GM19438 (cell line): Measurements from ENCODE around the gene TMEM208.

Source experiments
- ATAC-seq: cut with Tn5 transposase; IDR thresholded peaks from one replicate; pipeline ENCODE4 v1.9.1; 2021; ENCODE audit warnings: low read depth; ENCODE audit not compliant: unreplicated experiment

TMEM208 gene

DNA sequence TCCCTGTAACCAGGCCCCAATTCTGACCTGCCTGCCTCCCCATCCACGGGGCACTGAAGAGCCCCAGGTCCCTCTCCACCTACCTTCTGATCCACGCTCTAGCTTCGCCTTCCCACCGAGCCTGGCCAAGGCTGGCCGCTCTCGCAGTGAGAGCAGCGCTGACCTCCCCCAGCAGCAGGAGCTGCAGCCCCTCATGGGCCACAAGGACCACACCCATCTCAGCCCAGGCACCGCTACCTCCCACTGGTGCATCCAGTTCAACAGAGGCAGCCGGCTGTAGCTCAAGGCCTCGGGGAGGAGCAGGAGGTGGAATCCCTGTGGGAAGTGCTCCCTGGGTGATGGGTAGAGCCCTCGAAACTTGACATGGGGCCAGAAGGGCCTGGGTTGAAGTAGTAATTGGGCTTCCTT lies 44.0 kb downstream of the TMEM208 start:
- no peak for ATAC-seq

DNA sequence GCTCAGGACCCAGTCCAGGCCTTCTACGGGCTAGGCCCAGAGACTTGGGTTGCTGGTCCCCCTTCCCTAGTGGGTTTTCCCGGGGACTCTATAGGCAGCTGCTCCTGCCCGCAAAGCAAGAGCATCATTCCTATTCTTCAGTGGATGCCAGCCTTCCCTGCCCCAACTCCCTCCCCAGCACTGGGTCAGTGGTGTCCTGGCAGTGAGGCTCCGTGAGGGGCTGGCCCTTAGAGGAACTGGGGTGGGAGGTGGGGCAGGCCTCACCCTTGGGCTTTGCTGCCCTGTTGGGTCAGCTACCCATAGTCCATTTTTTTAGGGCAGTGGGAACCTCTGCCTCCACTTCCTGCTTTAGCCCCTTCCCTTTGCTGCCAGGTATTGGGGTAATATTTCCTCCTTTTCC lies 44.5 kb downstream of the TMEM208 start:
- no peak for ATAC-seq

DNA sequence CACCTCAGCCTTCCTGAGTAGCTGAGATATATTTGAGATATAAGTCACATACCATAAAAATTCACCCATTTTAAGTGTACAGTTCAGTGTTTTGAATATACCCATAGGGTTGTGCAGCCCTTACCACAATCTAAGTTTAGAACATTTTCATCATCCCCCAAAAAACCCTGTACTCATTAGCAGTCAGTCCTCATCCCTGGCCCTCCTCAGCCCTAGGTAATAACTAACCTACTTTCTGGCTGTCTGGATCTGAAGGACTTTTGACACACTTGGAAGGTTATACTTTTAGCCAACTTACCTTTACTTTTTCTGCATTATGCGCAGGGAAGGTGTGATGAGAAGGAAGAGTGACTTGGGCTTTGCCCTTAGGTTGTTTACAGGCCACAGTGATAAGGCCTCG lies 48.4 kb downstream of the TMEM208 start:
- no peak for ATAC-seq

DNA sequence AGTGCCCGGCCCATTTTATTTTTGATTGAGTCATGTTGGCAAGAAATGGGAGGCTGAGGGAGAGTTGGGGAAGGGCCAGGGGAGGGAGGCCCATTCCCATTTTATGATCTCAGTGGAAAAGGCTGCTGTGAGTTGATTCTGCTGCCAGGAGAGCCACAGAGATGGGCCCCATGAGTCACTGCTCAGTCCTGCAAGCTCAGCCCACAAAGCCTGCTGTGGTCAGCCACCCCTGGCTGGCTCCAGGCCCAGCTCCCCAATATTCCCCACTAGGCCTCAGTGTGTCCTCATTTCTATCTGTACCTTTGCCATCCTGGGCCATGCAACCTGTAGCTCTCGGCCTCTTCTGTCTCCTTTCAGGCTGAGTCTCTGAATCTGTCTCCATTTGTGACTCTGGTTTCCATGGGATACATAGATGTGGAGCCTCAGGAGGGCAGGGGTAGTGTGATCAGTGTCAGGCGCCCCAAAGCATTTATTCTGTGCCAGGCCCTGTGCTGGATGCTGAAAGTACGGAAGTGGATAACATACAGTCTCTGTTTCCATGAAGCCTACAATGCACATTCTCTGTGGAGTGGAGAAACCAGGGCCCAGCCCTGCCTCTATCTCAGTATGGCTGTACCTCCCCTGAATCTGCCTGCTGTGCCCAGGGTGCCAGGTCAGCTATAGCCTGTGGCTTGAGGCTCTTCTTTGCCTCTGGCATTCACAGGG lies 50.5 kb downstream of the TMEM208 start:
- ATAC-seq = no peak

DNA sequence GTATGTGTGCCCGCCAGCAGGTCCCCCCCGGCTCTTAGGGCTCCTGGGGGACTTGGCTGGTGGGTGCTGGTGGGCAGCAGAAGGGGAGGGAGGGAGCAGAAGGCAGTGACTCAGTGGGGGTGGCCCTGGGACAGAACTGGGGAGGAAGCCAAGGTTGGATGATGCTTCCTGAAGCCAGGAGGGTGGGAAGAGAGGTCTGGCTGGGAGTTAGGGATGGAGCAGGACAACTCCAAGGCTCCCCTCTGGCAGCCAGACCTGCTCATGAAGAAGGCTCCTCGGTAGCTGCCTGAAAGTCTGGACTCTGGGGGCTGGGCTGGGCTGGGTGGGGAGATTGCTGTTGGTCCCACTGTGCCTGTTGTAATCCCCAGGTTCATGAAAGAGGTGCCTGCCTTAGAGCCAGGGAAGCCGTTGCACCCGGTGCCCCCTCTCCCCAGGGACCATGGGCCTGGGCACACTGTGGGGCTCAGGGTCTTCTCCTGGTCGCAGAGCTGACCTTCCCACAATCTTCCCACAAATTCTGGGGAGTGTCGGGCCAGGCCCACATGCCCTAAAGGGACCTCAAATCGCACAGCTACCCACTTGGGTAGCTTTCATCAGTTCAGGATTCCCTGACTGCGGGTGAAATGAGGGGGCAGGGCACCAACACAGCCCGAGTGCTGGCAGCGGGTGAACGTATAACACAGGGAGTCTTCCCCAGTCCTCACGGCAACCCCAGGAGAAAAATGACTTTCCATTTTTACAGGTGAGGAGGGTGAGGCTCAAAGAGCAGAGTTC lies 51.3 kb downstream of the TMEM208 start:
- no peak for ATAC-seq
